ENCODE data around the gene ALMS1.

DNA sequence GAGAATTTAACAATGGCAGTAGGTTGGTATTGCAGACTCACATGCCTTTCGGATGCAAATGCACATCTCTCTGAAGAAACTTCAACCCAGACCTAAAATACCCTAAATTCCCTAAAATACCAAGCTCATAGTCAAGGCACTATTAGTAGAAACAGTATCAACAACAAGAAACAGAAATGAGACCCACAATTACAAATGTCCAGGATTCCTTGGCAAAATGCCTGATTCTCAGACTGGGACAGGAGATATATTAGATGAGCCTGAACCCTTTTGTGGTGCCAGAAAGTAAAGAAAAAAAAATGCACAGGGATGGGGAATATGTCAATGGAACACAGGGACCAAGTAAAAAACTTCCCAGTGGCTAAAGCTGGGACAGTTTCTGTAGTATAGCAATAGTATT lies 179.3 kb downstream of the ALMS1 start:
- TF ChIP-seq, protein P1, sequence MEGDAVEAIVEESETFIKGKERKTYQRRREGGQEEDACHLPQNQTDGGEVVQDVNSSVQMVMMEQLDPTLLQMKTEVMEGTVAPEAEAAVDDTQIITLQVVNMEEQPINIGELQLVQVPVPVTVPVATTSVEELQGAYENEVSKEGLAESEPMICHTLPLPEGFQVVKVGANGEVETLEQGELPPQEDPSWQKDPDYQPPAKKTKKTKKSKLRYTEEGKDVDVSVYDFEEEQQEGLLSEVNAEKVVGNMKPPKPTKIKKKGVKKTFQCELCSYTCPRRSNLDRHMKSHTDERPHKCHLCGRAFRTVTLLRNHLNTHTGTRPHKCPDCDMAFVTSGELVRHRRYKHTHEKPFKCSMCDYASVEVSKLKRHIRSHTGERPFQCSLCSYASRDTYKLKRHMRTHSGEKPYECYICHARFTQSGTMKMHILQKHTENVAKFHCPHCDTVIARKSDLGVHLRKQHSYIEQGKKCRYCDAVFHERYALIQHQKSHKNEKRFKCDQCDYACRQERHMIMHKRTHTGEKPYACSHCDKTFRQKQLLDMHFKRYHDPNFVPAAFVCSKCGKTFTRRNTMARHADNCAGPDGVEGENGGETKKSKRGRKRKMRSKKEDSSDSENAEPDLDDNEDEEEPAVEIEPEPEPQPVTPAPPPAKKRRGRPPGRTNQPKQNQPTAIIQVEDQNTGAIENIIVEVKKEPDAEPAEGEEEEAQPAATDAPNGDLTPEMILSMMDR (IDR thresholded peaks at IDR 0.05; ENCODE audit: insufficient read depth, low read length, poor library complexity, severe bottlenecking): no peak
- no peak for TF ChIP-seq EZH2phosphoT487 (conservative IDR thresholded peaks at IDR 0.05; ENCODE audit: low read length)
